ENCODE results near the gene E2F1.
"Not testable (repeated sequence)": the region's sequence is repeated elsewhere in the genome, so short reads cannot be mapped to it uniquely, and the experiment has no call there.

E2F1 gene

DNA sequence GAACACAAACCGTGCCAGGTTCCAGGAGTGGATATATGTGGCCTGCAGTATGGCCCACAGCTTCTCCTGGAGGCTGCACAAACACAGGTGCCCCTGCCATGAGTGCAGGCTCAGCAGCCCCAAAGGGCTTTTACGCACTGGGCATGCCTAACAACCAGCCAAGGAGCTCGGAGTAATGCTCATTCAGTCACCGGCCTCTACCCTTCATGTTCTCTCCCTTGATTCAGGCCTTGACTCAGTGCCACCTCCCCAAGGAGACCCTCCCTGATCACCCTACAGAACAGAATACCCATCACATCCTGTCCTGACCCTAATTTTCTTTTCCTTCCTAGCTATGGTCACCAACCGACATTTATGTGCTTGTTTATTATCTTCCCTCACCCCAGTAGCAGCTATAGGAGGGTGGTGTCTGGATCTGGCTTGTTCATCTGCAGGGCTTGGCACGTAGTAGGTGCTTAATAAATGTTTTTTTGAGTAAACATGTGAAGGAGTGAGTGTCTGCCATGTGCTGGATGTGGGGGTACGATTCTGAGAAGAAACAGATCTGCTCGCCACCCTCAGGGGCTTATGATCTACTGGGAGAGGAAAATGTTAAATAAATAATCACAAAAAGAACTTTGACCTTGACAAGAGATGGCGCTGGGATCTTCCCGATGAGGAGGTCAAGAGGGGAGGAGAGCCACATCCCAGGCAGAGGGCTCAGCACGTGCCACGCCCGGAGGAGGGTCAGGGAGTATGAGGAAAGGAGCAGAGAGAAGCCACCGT lies 24.7 kb upstream of the E2F1 start:
- no peak for DNase-seq (ENCODE audit: low read depth)

DNA sequence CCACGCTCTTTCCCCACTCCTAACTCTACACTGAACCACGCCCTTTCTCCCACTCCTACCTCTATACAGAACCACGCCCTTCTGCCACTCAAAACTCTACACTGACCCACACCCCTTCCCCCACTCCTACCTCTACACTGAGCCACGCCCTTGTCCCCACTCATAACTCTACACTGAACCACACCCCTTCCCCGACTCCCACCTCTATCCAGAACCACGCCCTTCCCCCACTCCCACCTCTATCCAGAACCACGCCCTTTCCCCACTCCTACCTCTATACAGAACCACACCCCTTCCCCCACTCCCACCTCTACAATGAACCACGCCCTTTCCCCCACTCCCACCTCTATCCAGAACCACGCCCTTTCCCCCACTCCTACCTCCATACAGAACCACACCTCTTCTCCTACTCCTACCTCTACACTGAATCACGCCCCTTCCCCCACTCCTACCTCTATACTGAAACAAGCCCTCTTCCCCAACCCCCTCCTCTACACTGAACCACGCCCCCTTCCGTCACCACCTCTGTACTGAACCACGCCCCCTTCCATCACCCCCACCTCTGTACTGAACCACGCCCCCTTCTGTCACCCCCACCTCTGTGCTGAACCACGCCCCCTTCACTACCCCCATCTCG lies 23.8 kb upstream of the E2F1 start:
- no peak for DNase-seq (ENCODE audit: low read depth)

DNA sequence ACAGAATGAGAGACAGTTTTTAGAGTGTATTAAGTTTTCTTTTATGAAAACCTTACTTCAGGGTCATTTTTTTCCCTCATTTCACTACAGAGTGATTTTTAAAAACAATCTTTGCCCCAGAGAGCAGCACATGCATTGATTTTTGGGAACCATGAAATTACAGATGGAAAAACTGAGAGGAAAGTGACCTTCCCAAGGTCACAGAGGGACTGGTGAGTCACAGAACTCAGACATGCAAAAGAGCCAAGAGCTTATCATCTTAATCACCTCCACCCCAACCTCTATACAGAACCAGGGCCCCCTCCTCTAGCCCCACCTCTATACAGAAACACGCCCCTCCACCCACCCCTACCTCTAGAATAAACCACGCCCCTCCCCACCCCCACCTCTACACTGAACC lies 23.2 kb upstream of the E2F1 start:
- DNase-seq (ENCODE audit: low read depth) = no peak

DNA sequence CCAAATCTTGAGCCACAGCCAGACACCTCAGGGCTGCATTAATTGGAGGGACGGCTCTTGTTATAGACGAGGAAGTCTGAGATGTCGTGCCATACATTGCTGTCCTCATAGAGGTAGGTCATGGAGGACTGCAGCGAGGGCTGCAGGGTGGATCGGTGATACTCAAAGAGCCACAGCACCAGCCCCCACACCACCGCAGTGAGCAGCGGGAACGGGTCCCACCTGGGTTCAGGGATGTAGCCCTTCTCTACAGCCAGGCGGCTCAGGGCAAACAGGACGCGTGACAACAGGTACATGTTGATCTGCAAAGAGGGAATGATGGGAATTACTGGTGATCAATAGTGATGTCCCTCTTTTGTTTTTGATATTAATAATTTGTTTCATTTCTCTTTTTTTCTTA lies 21.5 kb upstream of the E2F1 start:
- DNase-seq (ENCODE audit: low read depth) = no peak

DNA sequence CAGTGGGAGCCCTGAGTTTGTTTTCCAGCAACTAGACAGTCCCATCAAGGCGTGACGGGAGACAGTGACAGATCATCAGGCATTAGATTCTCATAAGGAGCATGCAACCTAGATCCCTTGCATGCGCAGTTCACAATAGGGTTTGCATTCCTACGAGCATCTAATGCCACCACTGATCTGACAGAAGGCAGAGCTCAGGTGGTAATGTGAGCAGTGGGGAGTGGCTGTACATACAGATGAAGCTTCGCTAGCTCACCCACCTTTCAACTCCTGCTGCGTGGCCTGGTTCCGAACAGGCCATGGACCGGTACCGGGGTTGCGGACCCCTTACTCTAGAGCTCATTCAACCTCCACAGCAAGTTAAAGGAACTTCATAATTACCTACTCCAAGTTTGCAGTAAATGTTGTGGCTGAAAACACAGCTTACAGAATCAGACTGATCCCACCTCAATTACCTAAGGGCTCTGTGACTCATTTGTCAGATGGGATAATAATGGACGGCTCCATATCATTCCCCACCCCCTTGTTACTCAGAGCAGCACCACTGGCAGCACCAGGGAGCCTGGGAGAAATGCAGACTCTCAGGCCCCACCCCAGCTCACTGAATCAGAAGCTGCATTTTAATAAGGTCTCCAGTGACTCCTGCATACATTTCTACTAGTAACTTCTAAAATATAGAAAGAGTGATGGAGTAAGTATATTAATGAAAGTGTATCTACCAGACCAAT lies 18.2 kb upstream of the E2F1 start:
- no peak for DNase-seq (ENCODE audit: low read depth)

DNA sequence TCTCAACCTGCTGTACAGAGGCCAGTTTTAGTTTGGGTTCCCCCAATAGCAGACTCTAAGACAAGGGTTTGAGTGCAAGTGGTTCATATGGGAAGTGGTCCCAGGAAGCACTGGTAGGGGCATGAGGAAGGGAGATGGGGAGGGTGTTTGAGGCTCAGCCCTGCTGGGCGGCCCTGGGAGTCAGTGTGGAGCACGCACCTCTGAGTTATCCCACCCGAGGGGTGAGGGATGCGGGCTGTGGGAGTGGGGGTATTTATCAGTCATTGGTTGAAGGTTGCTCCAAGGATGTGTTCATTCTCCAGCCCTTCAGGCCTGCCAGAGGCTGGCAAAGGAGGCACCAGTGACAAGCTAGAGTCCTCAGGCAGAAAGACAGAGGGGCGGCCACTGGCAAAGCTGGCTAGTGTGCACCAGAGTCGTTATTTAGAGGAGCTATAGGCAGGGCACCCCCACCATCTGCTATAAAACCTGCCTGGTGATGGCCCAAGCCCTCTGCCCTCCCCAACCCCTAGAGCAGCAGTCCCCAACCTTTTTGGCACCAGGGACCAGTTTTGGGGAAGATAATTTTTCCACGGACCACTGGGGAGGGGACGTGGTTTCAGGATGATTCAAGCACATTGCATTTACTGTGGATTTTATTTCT lies 17.4 kb upstream of the E2F1 start:
- no peak for DNase-seq (ENCODE audit: low read depth)

DNA sequence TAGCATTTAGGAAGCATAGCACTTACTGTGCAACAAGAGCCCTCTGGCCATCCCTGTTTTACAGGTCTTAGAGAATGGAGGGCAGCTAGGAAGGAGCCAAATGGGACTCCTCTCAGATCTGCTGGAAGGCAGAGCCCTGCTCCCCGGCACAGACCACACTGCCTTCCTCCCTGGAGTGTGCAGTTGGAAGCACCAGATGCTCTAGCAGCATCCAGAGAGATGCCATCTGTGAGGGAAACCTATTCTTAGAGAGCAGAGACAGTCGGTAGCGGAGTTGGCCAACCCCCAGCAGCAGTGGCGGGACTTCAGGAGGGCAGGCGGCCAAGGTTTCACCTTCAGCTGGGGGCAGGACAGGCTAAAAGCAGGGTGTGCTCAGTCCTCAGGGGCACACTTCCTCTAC lies 16.7 kb upstream of the E2F1 start:
- DNase-seq (ENCODE audit: low read depth) = no peak

DNA sequence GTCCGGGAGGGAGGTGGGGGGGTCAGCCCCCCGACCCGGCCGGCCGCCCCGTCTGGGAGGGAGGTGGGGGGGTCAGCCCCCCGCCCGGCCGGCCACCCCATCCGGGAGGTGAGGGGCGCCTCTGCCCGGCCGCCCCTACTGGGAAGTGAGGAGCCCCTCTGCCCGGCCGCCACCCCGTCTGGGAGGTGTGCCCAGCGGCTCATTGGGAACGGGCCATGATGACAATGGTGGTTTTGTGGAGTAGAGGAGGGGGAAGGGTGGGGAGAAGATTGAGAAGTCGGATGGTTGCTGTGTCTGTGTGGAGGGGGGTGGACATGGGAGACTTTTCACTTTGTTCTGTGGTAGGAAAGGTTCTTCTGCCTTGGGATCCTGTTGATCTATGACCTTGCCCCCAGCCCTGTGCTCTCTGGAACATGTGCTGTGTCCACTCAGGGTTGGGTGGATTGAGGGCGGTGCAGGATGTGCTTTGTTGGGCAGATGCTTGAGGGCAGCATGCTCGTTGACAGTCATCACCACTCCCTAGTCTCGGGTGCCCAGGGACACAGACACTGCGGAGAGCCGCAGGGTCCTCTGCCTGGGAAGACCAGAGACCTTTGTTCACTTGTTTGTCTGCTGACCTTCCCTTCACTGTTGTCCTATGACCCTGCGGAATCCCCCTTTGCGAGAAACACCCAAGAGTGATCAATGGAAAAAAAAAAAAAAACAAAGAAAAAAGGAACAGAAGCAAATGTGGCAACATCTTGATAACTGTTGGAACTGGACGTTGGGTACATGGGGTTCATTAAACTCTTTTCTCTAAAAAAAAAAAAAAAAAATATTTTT lies 15.7 kb upstream of the E2F1 start:
- no peak for DNase-seq (ENCODE audit: low read depth)

DNA sequence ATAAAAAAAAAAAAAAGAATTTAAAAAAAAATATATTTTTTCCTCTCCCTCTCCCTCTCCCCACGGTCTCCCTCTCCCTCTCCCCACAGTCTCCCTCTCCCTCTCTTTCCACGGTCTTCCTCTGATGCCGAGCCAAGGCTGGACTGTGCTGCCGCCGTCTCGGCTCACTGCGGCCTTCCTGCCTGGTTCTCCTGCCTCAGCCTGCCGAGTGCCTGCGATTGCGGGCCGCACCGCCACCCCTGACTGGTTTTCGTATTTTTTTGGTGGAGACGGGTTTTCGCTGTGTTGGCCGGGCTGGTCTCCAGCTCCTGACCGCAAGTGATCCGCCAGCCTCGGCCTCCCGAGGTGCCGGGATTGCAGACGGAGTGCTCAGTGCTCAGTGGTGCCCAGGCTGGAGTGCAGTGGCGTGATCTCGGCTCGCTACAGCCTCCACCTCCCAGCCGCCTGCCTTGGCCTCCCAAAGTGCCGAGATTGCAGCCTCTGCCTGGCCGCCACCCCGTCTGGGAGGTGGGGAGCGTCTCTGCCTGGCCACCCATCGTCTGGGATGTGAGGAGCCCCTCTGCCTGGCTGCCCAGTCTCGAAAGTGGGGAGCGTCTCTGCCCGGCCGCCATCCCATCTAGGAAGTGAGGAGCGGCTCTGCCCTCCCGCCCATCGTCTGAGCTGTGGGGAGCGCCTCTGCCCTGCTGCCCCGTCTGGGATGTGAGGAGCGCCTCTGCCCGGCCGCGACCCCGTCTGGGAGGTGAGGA lies 14.7 kb upstream of the E2F1 start:
- DNase-seq (ENCODE audit: low read depth) = not testable (repeated sequence)

DNA sequence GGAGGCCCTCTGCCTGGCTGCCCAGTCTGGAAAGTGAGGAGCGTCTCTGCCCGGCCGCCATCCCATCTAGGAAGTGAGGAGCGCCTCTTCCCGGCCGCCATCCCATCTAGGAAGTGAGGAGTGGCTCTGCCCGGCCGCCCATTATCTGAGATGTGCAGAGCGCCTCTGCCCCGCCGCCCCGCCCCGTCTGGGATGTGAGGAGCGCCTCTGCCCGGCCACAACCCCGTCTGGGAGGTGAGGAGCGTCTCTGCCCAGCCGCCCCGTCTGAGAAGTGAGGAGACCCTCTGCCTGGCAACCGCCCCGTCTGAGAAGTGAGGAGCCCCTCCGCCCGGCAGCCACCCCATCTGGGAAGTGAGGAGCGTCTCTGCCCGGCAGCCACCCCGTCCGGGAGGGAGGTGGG lies 12.8 kb upstream of the E2F1 start:
- DNase-seq (ENCODE audit: low read depth) = not testable (repeated sequence)

DNA sequence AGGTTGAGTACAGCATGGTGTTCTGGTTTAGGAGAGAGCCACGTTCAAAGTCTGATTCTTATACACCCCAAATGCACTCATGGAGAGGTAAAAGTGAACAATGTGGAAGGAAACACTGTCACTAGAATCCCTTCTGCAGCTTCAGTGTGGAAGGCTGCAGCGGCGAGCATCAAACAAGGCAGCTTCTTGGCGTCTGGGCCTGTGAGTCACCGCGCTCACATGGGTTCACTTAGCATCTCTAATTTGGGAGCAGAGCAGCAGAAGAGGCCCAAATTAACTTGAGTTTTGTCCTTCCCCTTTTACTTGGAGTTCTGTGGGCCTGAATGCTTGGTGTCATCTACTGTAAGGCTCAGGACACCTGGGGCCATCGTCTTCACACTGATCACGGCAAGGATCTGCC lies 10.9 kb upstream of the E2F1 start:
- no peak for DNase-seq (ENCODE audit: low read depth)

DNA sequence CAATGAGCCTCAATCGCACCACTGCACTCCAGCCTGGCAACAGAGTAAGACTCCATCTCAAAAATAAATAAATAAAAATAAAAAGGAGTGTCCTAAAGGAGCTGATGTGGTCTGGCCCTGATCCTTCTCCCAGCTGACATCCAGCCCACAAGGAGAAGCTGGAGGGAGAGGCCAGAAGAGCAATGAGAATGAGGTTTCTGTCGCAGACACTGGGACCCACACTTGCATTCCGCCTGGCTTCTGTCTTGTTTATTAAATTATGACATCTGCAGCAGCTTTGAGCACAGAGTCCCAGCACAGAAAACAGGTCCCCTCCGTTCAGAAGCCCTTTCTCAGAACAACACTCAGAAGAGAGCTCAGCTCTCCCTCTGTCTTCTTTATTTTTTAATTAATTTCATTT lies 10.3 kb upstream of the E2F1 start:
- DNase-seq (ENCODE audit: low read depth) = no peak

DNA sequence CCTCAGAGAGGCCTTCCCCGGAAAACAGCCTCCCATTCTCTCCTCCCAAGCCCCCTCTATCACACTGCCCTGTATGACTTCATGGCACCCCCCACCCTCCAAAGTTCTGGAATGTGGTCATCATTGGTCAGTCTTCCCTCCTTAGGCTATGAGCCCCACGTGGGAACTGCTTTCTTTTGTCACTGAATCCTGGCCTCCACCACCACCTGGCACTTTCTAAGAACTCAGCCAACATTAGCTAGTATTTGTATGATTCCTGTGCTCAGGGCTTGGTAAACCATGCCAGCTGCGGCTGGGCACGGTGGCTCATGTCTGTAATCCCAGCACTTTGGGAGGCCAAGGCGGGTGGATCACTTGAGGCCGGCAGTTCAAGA lies 8.4 kb upstream of the E2F1 start:
- no peak for DNase-seq (ENCODE audit: low read depth)

DNA sequence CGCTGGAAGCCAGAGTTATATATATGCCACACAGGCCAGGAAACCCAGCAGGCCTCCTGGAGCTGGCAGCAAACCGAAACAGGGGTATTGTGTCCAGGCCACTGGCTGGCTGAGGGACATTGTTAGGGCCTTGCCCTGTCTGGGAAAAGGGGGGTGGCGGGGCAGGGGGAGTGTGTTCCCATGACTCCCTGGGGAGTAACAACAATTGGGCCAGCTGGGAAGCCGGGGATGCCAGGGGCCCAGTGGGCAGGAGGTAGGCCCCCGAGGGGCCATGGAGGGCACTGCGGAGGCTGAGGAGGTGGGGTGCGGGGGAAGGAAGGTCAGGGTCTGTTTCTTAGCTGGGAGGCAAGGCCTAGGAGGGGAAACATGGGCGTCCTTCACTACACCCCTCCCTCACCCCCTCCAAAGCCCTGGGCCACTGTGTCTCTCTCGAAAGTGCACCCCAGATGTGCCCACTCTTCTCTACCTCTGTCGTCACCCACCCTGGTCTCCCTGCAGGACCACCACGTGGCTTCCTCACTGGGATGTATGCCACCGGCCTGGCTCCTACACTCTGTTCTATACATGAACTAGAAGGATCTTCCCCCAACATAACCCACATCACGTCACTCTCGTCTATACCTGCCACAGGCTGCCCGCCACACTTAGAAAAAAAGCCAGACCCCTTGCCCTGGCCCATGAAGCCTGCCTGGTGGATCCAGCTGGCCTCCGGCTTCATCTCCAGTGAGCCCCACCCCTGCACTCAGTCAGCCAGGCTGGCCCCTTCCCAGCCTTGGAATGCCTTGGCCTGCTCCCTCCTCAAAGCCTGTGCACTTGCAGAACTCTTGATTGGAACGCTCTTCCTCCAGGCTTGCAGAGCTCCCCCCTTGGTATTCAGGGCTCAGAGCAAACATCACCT lies 7.8 kb upstream of the E2F1 start:
- no peak for DNase-seq (ENCODE audit: low read depth)

DNA sequence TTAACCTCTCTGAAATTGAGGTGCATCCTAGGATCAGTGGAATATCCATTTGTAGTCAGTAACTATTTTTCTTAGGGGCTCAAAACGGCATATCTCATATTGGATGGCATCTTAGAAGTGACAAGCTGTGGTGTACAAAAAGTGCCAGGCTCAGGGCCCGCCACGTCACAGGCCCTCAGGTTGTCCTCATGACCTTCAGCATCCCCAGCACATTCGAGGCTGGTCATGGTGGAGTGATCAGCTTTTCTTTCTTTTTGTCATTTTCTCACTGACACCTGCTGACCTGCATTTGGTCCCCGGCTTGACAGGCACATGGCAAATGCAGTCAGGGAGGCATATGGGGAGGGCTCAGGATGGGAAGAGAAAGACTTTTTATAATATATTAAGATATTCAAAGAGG lies 7.1 kb upstream of the E2F1 start:
- no peak for DNase-seq (ENCODE audit: low read depth)

DNA sequence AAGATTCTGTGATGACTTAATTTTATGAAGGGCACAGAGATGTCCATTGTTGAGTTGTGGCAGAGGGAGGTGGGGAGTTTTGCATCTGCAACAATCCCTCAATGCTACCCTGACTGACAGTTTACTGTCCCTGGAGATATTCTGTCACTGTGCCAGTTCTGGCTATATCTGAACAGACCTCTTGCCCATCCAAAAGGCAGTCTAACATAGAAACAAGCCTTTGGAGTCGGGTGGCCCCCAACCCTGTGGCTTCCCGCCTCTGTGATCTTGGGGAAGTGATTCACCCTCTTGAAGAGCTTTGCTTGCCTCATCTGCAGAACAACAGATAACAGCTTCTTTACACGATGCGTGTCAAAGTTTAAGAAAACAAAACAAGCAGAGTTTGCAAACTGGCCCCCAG lies 3.8 kb upstream of the E2F1 start:
- no peak for DNase-seq (ENCODE audit: low read depth)

DNA sequence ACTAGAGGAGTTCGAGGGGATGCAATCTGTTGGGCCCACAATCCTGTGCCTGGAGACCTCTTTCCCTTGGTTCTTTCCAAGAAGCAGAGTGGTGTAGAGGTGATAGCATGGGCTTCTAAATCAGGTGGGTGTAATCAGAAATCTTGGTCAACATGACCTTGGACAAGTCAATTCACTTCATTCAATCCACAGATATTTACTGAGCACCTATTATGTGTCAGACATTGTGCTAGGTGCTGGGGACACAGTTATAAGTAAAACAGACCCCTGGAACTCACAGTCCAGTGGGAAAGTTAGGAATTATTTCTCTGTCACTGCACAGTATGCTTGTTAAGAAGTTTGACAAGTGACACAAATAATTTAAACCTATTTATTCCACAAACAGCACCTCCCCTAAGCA lies 3.3 kb upstream of the E2F1 start:
- DNase-seq (ENCODE audit: low read depth) = no peak

DNA sequence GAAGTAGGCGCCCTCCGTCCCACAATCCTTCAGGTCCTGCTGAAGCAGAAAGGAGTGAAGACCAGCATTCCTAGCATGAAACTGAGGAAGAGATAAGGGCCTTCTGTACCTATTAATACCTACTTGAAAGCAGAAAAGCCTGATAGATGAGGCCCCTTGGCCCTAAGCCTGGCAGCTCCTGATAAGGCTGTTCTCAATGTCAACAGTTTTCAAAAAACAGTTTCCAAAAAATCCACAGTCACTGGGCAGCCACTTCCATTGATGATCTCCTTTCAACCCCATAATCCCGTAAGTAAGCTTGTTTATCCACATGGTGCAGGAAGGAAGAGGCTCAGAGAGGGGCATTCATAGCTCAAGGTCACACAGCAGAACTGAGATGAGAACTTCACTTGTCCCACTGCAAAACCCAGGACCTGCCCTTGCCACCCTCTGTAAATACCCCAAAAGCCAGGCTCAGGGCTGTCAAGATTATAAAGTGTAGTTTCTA lies 2.8 kb upstream of the E2F1 start:
- no peak for DNase-seq (ENCODE audit: low read depth)

DNA sequence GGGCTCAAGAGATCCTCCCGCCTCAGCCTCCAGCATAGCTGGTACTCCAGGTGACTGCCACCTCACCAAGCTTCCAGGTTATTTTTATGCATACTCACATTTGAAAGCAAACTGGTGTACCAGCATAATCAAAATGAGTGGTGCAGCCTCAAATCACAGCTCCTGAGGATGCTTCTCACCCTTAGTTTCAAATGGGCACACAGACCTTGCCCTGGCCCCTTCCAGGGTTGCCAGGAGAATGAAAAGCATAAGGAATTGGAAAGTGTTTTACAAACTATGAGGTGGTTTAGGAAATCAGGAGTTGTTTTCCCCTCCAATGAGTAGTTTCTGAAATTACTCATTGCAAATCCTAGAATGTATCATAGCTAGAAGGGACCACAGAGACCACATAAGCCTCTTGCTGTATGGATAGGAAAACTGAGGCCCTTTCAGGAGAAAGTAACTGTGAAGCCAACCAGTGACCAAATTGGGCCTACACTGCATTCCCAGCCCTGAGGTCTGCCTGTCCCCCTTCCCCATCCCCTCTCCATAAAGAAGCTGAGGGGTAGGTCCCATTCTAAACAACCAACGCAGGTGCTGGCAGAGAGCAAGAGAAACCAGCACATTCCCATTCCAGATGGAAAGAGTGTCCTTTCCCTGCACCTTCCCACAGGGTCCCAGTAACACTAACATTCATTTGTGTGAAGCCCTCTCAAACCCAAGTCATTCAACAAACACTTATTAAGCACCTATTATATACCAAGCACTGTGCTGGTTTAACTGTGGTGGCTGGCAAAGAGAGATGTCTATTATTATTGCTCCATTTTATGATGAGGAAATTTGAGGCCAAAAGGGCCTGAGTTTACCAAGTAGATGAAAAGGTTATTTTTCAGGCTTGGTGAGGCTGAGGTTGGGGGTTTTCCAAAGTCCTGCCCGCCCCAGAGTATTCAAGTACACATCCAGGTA lies 2.1 kb upstream of the E2F1 start:
- no peak for DNase-seq (ENCODE audit: low read depth)
